Dermis microvascular lymphatic vessel endothelial cell (primary cell): ENCODE measurements around the gene DPP9. TPM values are rescaled to one million over a fixed set of nuclear protein-coding genes. Genes with fewer than 3 reads are reported as not detected.
"Not testable (repeated sequence)": the region's sequence is repeated elsewhere in the genome, so short reads cannot be mapped to it uniquely, and the experiment has no call there.

Source experiments
- DNase-seq, 2 donors: peaks; one replicate each; pipeline versions ENCODE4 v3.0.0 to v3.0.0-alpha.2; 2010; ENCODE audit warnings: low read depth in 2 of 2
- total RNA-seq: library from RNA; depleted of rRNA; stranded (reverse); fragments of >200 nt; gene quantifications from 2 replicates; pipeline ENCODE4 v1.2.1, GENCODE V29; 2014

The DPP9 gene
- 13.0 and 20.6 TPM in 2 replicates for total RNA-seq

DNA sequence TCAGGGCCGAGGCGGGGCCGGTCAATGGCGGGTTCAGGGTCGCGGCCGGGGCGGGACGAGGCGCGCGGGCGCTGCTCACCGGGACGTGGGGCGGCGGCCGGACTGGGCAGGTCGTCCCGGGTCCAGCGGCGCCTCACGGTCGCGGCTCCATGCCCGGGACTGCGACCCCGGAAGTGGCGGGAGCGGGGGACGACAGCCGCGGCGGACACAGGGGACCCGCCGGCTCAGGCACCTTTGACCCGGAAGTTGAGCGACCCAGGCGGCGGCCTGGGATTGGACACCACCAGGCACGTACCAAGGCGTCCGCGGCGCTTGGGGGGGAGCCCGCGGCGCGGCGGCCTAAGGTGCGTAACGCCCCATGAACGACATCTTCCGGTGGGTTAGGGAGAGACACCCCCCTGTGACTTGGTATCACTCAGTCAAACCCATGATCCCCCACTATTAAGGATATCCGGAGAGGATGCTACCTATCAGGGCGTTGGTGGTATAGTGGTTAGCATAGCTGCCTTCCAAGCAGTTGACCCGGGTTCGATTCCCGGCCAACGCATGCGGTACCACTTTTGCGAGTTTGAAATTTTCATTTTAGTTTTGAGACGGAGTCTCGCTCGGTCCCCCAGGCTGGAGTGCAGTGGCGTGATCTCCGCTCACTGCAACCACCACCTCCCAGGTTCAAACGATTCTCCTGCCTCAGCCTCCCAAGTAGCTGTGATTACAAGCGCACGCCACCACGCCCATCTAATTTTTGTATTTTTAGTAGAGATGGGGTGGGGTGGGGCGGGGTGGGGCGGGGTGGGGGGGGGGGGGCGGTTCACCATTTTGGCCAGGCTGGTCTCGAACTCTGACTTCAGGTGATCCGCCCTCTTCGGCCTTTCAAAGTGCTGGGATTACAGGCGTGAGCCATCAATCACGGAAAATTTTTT is at the start of gene DPP9:
TSS of gene DPP9 (minus strand) at position 248 of the 920 bp plus-strand sequence. CDS start 3,936 bp downstream, outside the sequence.
- peak; percentile 99 for DNase-seq

DNA sequence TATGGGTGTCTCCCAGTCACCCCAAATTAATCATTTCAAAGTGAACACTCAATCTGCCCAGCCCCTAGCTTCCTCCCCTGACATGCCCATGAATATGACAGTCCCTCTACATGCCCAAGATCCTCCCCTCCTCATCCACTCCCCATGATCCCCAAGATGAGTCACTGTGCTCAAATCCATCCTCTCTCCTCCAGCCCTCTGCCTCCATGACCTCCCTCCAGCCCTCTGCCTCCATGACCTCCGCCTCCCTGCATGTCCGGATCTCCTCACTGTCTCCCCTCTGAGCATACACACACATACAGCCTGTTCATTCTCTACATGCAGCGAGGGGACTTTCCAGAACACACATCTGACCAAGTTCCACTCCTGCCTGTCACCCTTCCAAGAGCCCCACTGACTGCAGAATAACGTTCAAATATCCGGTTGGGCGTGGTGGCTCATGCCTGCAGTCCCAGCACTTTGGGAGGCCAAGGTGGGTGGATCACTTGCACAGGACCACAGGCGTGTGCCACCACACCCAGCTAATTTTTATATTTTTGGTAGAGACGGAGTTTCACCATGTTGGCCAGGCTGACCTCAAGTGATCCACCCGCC is 49.5 kb upstream of the DPP9 start:
- no peak for DNase-seq

DNA sequence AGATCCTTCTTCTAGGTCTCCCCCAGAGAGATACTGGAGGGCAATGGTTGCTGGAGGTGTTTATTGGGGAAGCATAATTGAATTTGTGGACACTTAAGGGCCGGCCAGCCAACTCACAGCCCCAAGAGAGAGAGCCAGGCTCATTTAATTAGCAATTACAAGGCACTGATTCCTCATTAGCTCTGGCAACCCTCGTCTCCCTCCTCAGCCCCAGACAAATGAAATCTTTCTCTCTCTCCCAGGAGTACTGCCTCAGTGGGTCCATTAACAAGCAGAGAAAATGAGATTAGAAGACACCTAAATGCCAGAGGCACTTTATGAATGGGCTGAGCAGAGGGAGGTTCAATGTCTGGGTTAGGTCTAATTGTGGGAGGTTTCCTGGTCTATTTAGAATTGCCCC is 48.9 kb upstream of the DPP9 start:
- DNase-seq: no peak

DNA sequence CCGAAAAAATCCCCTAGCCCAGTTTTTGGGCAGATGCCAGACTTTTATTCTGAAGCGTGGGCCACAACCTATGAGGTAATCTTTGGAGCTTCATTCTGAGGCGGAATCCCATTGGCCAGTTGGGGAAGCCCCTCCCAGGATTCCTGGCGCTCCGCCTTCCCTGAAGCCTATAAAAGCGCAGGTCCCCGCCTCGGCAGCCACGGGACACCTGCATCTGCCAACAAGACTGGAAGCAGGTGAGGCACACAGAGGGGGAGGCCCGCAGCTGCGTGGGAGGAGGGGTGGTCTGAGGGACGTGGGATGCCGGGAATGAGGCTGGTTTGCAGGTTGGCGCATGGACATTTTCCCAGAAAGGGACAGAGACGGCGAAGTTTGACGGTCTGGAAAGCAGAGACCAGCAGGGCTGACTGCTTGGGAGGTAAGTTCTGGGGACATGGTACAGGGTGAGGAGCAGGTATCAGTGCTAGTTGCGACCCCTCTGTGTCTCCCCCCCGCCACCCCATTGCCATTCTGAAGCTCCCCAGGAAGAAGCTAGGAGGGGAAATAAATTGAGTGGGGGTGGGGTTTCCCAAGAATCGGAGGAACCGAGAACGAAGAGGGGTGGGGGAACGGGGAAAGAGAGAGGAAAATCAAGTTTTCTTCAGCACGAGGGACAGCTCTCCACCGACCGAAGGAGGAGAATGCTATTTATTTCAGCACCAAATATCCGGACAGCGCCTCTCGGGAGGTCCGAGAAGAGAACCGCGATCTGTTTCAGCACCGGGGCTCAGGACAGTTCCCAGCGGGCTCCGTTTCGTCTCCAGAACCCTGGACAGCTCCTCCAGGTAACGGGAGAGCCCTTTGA is 45.5 kb upstream of the DPP9 start:
- DNase-seq: peak; percentile 61 to 84

DNA sequence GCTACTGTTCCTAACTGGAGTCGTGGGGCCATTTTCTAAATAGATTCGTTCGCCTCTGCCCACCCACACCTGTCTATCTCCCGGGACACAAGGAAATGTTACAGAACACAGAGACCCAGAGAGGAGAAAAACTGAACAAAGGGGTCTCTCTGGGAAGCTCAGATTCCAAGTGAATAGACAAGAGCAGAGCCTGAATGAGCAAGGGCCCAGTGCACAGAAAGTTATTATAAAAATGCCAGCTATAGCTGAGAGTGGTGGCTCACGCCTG is 40.7 kb upstream of the DPP9 start:
- DNase-seq: no peak

DNA sequence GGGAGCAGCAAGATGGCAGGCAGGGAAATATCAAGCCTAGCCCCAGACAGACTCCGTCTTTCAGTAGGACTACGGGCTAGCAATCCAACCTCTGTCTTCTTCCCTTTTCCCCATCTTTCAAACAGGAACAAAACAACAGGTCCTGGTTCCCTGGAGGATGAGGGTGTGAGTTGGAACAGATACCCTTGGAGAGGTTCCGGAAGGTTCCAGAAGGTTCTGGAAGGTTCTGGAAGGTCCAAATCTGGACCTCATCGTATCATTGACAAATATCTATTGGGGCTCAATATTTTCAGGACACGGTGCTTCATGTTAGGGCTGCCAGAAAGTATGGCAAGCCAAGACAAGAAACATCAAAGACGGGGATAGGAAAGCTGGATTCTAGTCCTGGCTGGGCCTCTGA is 39.4 kb upstream of the DPP9 start:
- DNase-seq: no peak

DNA sequence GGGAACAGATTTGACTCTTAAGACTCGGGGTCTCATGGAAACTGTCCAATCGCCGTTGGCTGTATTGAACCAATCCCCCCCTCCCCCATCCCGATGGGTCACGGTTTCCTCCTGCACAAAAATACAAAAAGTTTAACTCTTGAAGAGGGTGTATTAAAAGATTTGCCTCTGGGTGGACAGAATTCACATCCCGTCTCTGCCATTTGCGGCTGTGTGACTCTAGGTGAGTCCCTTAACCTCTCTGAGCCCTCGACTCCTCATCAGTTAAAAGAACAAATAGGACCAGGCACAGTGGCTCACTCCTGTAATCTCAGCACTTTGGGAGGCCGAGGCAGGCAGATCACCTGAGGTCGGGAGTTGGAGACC is 36.6 kb upstream of the DPP9 start:
- no peak for DNase-seq

DNA sequence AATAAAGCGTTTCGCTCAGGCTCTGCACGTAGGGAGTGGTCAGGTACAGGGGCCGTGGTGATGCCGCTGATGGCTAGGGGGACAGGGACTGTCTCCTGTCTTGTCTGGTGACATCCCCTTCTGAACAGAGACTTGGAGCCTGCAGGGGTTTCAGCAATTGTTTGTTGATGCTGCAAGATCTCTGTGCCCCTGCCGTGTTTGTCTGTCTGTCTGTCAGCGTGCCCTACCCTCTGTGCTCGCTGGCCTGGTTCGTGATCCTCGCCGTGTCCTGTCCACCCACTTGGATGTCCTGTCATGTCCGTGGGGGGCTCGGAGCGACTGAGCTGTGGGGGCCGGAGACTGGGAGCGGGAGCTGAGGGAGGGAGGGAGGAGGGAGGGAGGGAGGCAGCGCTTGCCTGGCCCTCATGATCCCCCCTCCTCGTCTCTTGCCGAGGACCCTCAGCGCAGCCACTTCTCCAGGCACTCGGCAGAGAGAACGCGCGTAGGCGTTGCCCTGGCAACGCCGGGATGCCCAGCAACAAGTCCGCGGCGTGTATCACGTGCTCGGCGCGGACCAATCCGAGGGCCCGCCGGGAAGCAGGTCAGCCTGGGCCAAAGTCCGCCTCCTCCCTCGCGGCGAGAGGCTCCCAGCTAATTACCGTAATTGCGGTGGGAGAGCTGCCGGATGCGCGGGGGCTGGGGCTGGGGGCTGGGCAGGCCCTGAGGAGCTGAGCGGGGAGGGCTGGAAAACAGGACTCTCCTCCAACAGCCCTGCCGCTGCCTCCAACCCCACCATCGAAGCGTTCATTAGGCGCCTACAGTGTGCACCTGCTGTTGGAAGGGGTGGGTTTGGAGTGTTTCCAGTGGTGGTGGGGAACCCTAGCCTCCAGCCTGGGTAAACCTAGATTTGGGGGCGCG is 36.0 kb upstream of the DPP9 start:
- peak; percentile 69 to 80 for DNase-seq

DNA sequence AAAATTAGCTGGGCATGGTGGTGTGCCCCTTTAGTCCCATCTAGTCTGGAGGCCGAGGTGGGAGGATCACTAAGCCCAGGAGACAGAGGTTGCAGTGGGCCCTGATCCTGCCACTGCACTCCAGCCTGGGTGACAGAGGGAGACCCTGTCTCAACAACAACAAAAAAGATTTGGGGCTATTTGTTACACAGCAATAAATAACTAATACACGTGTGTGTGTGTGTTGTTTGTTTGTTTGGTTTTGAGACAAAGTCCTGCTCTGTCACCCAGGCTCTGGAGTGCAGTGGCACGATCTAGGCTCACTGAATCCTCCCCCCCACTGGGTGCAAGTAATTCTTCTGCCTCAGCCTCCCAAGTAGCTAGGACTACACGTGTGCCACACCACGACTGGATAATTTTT is 35.0 kb upstream of the DPP9 start:
- no peak for DNase-seq

DNA sequence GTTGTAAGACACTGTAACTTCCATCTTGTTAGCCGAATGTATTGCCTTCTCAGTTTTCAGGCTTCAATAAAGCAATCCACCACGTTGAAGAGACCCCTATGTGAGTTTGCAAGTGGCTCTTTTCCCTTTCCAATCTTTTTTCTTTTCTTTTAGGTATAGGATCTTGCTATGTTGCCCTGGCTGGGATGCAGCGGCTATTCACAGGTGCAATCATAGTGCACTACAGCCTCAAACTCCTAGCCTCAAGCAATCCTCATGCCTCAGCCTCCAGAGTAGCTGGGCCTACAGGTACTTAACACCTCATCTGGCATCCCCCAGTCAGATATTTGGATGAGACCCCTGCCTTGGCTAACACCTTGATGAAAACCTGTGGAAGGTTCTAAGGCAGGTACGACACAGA is 34.4 kb upstream of the DPP9 start:
- DNase-seq: no peak

DNA sequence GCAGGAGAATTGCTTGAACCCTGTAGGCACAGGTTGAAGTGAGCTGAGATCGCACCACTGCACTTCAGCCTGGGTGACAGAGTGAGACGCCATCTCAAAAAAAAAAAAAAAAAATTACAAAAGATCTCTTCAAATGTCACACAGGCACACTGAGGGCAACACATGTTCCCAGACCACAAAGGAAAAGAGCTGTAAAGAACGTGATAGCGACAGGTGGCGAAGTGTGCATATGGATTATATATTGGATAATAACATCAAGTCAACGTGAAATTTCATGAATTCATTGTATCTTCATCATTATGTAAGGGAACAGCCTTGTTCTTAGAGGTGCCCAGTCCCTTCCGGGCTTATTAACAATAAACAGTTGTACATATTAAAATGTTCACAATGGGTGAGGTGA is 31.8 kb upstream of the DPP9 start:
- DNase-seq: no peak

DNA sequence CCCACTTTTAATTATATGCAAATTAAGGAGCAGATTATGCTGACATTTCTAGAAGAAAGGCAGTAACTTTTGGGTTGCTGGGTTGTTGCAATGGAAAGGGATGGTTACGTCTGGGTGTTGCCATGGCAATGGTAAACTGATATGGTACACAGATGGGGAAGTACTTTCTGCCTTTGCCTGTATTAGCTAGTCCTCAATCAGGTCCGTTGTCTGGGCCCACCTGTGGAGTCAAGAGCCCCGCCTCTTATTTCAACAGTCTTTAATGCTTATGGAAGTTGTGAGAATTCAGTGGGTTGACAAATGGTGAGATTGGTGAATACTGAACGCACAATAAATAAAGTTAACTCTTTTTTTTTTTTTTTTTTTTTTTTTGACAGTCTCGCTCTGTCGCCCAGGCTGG is 30.6 kb upstream of the DPP9 start:
- no peak for DNase-seq

DNA sequence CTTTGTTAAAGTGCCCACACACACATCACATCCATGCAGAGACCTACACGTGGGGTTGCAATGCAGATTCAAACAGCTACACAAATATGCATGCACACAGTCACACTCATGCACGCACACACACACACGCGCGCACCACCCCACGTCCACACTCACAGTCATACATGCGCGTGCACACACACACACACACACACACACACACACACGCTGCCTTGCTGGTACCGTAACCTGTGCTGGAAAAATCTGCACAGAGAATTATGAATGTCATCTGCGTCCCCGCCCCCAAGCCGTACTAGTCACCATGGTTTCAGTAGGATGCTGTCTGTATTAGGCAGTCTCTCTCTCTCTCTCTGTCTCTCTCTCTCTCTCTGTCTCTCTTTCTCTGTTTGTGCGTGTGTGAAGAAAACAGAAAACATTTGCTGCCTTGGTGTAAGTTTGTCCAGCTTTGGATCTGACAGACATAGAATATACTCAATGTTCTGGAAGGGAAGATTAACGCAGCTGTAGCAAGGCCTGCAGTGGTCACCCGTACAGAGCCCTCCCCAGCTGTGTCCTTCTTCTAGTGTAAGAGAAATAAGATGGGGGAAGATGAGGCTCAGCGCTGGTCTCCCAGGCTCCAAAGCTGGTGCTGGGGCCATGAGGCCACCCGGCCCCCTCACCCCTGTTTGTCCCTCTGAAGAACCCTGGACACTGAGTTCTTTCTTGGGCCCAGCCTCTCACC is 26.4 kb upstream of the DPP9 start:
- DNase-seq: no peak

DNA sequence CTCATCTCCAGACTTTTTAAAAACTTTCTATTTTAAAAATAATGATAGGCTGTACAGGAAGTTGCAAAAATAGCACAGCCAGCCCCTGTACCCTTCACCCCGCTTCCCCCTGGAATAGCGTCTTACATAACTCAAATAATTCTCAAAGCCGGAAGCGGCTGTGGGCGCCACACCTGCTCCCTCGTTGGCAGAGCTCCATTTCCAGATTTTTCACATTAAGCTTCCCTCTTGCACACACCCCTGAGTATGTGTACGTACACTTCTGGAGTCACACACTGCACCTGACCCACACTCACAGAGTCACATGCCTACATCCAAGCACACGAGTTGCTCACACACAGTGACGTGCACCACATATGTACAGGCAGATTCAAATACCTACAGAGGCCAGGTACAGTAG is 24.9 kb upstream of the DPP9 start:
- no peak for DNase-seq

DNA sequence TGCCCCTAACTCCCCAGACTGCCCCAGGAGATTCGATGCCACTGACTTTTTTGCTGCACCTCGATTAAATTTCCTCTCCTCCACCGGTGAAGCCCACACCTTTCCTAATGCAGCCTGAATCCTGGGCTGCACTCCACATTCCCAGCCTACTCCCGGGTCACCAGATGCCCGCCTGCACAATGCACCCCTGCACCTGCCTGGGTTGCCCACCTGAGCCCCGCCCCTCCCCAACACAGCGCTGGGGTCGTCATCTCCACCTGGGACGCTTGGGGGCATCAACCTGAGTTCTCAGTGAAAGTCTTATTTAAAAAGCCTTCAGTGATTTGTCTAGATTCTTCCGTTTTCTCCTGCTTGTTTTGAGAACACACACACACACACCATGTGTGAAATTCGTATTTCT is 24.5 kb upstream of the DPP9 start:
- DNase-seq: no peak

DNA sequence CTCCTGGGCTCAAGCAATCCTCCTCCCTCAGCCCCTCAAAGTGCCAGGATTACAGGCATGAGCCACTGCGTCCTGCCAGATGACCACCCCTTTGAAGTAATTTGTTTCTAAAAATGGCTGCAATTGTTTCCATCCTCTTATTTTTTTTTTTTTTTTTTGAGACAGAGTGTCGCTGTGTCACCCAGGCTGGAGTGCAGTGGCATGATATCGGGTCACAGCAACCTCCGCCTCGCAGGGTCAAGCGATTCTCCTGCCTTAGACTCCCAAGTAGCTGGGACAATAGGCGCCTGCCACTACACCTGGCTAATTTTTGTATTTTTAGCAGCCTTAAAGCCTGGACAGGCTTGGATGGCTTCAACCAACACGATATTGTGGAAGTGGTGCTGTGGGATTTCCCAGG is 22.3 kb upstream of the DPP9 start:
- no peak for DNase-seq

DNA sequence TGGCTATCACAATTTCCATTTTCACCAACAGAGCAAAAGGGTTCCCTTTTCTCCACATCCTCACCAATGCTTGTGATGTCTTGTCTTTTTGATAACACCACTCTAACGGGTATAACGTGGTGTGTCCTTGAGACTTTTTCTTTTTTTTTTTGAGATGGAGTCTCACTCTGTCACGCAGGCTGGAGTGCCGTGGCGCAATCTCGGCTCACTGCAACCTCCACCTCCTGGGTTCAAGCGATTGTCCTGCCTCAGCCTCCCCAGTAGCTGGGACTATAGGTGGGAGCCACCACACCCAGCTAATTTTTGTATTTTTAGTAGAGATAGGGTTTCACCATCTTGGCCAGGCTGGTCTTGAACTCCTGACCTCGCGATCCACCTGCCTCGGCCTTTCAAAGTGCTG is 21.5 kb upstream of the DPP9 start:
- DNase-seq: not testable (repeated sequence)

DNA sequence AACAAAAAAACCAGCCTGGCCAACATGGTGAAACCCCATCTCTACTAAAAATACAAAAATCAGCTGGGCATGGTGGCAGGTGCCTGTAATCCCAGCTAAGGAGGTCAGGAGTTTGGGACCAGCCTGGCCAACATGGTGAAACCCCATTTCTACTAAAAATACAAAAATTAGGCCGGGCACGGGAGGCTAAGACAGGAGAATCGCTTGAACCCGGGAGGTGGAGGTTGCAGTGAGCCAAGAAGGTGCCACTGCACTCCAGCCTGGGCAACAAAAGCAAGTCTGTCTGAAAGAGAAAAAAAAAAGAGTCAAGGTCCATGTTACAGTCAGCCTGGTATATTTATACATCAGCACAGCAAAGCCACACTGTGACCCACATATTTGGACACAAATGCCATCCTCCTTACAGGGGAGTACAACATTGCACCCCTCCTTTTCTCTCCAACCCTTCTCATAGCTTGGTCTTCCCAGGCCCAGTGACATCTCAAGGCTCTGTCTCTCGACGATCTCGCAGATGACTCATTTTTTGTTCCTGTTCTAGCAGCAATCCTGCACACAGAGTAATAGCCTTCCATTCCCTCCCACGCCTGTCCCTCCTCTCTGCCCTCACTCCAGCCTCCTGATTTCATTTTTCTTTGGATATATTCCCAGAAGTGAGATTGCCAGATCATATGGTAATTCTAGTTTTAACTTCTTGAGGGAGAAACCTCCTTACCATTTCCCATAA is 21.0 kb upstream of the DPP9 start:
- DNase-seq: peak in 1 of 2 donors; percentile 36

DNA sequence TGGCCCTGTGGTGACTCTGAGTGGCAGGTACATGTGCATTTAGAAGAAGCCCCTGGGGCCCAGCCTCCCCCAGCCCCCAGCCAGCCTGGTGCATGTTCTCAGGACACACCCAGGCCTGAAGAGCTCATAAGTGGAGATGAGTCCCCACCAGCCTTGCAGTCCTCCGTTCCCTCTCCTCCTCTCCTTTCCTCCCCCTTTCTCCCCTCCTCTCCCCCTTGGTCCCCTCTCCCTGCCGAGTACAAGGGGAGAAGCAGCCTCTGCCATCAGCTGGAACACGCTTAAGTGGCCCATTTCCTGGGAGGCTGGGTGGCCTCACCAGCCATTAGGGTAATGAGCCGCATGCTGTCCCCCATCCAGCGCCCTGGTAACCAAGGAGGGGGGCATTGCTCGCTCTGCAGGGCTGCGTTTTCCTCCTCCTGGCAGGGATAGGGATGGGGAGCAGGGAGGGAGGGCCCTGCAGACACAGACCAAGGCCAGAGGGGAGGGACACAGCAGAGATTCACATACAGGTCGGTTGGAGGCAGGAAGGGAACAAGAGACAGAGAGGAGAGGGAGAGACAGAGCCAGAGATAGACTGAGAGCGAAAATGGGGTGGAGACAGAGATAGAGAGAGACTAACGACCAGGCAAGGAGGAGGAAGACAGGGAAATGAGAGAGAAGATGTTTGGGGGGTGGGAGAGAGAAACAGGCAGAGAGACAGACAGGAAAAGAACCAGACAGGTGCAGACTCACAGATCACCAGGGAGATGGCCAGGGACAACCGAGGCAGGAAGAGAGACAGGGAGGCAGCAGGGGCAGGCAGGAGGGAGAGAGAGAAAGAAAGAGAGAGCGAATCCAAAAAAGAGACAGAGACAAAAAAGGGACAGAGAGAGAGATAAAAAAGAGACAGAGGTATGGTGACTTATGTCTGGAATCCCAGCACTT is 19.3 kb upstream of the DPP9 start:
- DNase-seq: no peak
